Neural progenitor cell (in vitro differentiated cells): ENCODE results near the gene SPATA22.

Experiments used
- EZH2 ChIP-seq: fragments of 200-600 bp; sonication (generic); IDR thresholded peaks from 2 replicates; pipeline ENCODE4 v1.6.1; 2017; ENCODE audit warnings: antibody characterized with exemption, mild to moderate bottlenecking, moderate library complexity
- EZH2phosphoT487 ChIP-seq: fragments of 200-600 bp; sonication (generic); IDR thresholded peaks from 2 replicates; pipeline ENCODE4 v1.6.1; 2017; ENCODE audit warnings: antibody characterized with exemption
- TF ChIP-seq, protein P1 (sequence below): fragments of 200-600 bp; sonication (generic); IDR thresholded peaks from 2 replicates; pipeline ENCODE4 v1.5.1; 2017; ENCODE audit warnings: antibody characterized with exemption, mild to moderate bottlenecking

DNA sequence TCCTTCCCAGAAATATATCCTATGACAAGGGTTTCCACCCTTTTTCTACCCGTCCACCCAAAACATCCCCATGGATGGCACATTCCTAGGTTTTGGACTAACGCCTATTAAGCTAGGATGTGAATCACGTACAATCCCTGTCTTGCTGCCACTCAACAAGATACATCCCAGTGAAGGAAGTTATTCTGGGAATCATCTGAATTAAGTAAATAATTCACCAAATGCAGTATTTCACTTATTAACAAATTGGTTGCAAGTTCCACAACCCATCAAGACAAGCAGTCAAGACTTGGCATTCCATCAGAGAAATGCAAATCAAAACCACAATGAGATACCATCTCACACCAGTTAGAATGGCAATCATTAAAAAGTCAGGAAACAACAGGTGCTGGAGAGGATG is 36.2 kb upstream of the SPATA22 start:
- TF ChIP-seq EZH2 (no peak), EZH2phosphoT487 (no peak)
- TF ChIP-seq, protein P1, sequence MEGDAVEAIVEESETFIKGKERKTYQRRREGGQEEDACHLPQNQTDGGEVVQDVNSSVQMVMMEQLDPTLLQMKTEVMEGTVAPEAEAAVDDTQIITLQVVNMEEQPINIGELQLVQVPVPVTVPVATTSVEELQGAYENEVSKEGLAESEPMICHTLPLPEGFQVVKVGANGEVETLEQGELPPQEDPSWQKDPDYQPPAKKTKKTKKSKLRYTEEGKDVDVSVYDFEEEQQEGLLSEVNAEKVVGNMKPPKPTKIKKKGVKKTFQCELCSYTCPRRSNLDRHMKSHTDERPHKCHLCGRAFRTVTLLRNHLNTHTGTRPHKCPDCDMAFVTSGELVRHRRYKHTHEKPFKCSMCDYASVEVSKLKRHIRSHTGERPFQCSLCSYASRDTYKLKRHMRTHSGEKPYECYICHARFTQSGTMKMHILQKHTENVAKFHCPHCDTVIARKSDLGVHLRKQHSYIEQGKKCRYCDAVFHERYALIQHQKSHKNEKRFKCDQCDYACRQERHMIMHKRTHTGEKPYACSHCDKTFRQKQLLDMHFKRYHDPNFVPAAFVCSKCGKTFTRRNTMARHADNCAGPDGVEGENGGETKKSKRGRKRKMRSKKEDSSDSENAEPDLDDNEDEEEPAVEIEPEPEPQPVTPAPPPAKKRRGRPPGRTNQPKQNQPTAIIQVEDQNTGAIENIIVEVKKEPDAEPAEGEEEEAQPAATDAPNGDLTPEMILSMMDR = no peak
